ENCODE data around the gene PIP4K2A.
"Not testable (repeated sequence)": the region's sequence is repeated elsewhere in the genome, so short reads cannot be mapped to it uniquely, and the experiment has no call there.

Gene PIP4K2A

GRCh38 chr10:22714479-22715289 lies at the start of gene PIP4K2A:
Gene PIP4K2A, minus strand, starts transcription at chr10:22714578. Its CDS starts 252 bp downstream, at chr10:22714326.
- in situ Hi-C loops (cut with HindIII; ENCODE audit: low sequenced_read_pairs): no loop called here

GRCh38 chr10:22761569-22762220 lies 47.3 kb upstream of the PIP4K2A start:
- in situ Hi-C loops (cut with HindIII; ENCODE audit: low sequenced_read_pairs): no loop called here

GRCh38 chr10:22760025-22760424 lies 45.6 kb upstream of the PIP4K2A start:
- in situ Hi-C loops (cut with HindIII; ENCODE audit: low sequenced_read_pairs): no loop called here

GRCh38 chr10:22758867-22759266 lies 44.5 kb upstream of the PIP4K2A start:
- in situ Hi-C loops (cut with HindIII; ENCODE audit: low sequenced_read_pairs): no loop called here

GRCh38 chr10:22754296-22754695 lies 39.9 kb upstream of the PIP4K2A start:
- in situ Hi-C loops (cut with HindIII; ENCODE audit: low sequenced_read_pairs): no loop called here

GRCh38 chr10:22753786-22754185 lies 39.4 kb upstream of the PIP4K2A start:
- in situ Hi-C loops (cut with HindIII; ENCODE audit: low sequenced_read_pairs): no loop called here

GRCh38 chr10:22752272-22752889 lies 38.0 kb upstream of the PIP4K2A start:
- in situ Hi-C loops (cut with HindIII; ENCODE audit: low sequenced_read_pairs): no loop called here

GRCh38 chr10:22750131-22750530 lies 35.8 kb upstream of the PIP4K2A start:
- in situ Hi-C loops (cut with HindIII; ENCODE audit: low sequenced_read_pairs): no loop called here

- in situ Hi-C loops (cut with HindIII; ENCODE audit: low sequenced_read_pairs): not testable (repeated sequence)
Observed at GRCh38 chr10:22744858-22745257, 30.5 kb upstream of the PIP4K2A start.

GRCh38 chr10:22742678-22743077 lies 28.3 kb upstream of the PIP4K2A start:
- in situ Hi-C loops (cut with HindIII; ENCODE audit: low sequenced_read_pairs): no loop called here

- in situ Hi-C loops (cut with HindIII; ENCODE audit: low sequenced_read_pairs): not testable (repeated sequence)
Observed at GRCh38 chr10:22741631-22742030, 27.3 kb upstream of the PIP4K2A start.

- in situ Hi-C loops (cut with HindIII; ENCODE audit: low sequenced_read_pairs): no loop called here
Observed at GRCh38 chr10:22740180-22740579, 25.8 kb upstream of the PIP4K2A start.

- in situ Hi-C loops (cut with HindIII; ENCODE audit: low sequenced_read_pairs): no loop called here
Observed at GRCh38 chr10:22737587-22737986, 23.2 kb upstream of the PIP4K2A start.

GRCh38 chr10:22736134-22736533 lies 21.8 kb upstream of the PIP4K2A start:
- in situ Hi-C loops (cut with HindIII; ENCODE audit: low sequenced_read_pairs): no loop called here

- in situ Hi-C loops (cut with HindIII; ENCODE audit: low sequenced_read_pairs): no loop called here
Observed at GRCh38 chr10:22733992-22734391, 19.6 kb upstream of the PIP4K2A start.

GRCh38 chr10:22727663-22728062 lies 13.3 kb upstream of the PIP4K2A start:
- in situ Hi-C loops (cut with HindIII; ENCODE audit: low sequenced_read_pairs): no loop called here

- in situ Hi-C loops (cut with HindIII; ENCODE audit: low sequenced_read_pairs): no loop called here
Observed at GRCh38 chr10:22727112-22727511, 12.7 kb upstream of the PIP4K2A start.

- in situ Hi-C loops (cut with HindIII; ENCODE audit: low sequenced_read_pairs): no loop called here
Observed at GRCh38 chr10:22724773-22725172, 10.4 kb upstream of the PIP4K2A start.

GRCh38 chr10:22723783-22724182 lies 9.4 kb upstream of the PIP4K2A start:
- in situ Hi-C loops (cut with HindIII; ENCODE audit: low sequenced_read_pairs): no loop called here

GRCh38 chr10:22723343-22723779 lies 9.0 kb upstream of the PIP4K2A start:
- in situ Hi-C loops (cut with HindIII; ENCODE audit: low sequenced_read_pairs): no loop called here

- in situ Hi-C loops (cut with HindIII; ENCODE audit: low sequenced_read_pairs): no loop called here
Observed at GRCh38 chr10:22722626-22723169, 8.3 kb upstream of the PIP4K2A start.
